ENCODE measurements around the gene HOXC13.

The HOXC13 gene

DNA sequence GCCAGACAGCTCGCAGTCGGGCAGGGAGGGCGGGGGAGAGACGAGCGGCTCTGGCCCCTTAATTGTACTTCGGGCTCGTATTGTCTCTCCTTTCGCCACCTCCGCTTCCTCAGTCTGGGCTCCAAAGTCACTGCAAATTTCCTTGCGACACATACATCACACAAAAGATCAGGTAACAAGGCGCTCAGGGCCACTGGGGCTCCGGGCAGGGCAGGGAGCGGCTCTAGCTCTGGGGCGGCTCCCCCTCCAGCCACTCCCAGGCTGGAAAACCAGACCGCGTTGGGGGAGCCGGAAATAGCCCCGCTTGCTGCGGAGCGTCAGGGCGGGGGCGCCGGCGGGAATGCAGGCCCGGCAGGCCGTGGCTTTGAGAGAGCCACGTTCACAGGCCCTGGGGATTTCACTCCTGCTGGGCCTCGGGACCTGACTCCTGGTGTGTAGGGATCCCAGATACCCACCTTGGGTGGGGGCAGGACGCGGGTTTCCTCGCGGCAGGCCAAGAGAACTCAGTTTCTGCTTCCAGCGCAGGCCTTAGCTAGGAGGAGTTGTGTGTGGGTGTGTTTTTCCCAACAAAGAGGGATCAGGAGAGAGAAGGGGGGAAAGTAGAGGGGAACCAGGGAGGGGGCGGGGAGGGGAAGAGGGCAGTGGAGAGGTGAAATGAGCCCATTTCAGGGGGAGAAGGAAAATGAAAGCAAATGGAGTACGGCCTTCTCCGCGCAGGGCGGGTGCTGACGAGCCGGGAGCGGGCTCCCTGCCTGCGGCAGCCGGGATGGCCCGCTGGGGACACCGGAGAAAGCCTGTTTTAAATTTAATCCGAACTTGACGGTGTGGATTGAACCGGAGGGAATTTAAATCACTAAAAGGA is 57.0 kb downstream of the HOXC13 start:
- DNase-seq = peak; percentile 25
